Stimulated activated CD4-positive, alpha-beta T cell treated with anti-CD3 and anti-CD28 coated beads, Interleukin-12 subunit alpha, Interleukin-12 subunit beta, amount 100 ng/mL, for 24 hours (primary cell): ENCODE results near the gene OR10C1.

Experiments
- DNase-seq, 2 experiments: peaks; one replicate each; pipeline ENCODE4 v3.0.0-alpha.2; 2020; ENCODE audit warnings: low read depth in 2 of 2

The OR10C1 gene

GRCh38 chr6:29477923-29478450, 38.9 kb downstream of the OR10C1 start:
- DNase-seq, result no peak

- DNase-seq, result no peak
These were observed 39.6 kb downstream of the OR10C1 start for GRCh38 chr6:29478740-29479139.

GRCh38 chr6:29479560-29479959, 40.5 kb downstream of the OR10C1 start:
- no peak for DNase-seq

GRCh38 chr6:29483186-29483585, 44.1 kb downstream of the OR10C1 start:
- no peak for DNase-seq

- DNase-seq, result no peak
These were observed 44.6 kb downstream of the OR10C1 start for GRCh38 chr6:29483735-29484134.

GRCh38 chr6:29486577-29486976, 47.5 kb downstream of the OR10C1 start:
- DNase-seq, result no peak

- no peak for DNase-seq
These were observed 48.0 kb downstream of the OR10C1 start for GRCh38 chr6:29487131-29487530.

- no peak for DNase-seq
These were observed 48.6 kb downstream of the OR10C1 start, which contains the start of gene MAS1L for GRCh38 chr6:29487660-29488059. MAS1L (minus strand) TSS chr6:29487956; CDS start chr6:29487902, 54 bp downstream.

- DNase-seq, result no peak
These were observed 49.8 kb downstream of the OR10C1 start for GRCh38 chr6:29488874-29489273.

- DNase-seq, result no peak
These were observed 50.2 kb downstream of the OR10C1 start for GRCh38 chr6:29489286-29489685.

GRCh38 chr6:29490055-29490454, 50.9 kb downstream of the OR10C1 start:
- DNase-seq, result no peak

GRCh38 chr6:29490552-29490951, 51.4 kb downstream of the OR10C1 start:
- DNase-seq, result no peak
